ENCODE data around the gene POLR1A.
"Not testable (repeated sequence)": the region's sequence is repeated elsewhere in the genome, so short reads cannot be mapped to it uniquely, and the experiment has no call there.

POLR1A gene

DNA sequence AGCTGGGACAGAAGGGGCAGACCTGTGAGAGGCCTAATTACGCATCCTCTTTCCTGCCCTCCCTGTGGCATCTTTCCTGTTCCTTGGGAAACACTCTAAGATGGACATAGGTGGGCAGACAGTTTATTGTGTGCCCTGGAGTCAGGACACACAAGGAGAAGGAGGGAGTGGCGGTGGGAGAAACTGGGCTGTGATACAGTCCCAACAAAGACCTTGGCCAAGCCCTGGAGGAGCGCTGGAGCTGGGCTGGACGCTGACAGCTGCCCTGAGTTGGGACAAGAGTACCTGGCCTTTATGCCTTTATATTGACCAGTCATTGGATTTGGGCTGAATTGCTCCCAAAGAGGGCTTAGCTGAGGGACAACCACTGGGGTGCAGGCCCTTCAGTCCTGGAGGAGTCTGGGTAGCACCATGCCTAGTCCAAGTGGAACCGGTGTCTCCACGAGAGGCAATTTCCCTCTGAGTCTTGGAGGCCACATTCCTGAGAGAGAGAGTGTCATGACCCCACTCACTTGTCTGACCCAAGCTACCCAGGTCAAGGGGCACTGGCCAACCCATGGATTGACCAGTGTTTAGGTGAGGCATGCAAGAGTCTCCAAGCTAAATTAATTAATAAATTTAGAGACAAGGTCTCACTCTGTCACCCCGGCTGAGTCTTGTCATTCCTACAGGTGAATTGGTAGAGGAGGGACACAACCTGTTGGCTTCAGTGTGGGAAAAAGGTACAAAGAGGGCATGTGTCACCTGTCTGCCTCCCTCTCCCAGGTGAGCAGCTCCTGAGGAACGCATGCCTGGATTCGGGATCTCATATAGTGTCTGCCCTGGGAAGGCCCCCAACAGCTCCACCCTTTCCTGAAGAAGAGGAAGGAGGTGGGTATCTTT, 109.8 kb downstream of the POLR1A start:
- DNase-seq: no peak

DNA sequence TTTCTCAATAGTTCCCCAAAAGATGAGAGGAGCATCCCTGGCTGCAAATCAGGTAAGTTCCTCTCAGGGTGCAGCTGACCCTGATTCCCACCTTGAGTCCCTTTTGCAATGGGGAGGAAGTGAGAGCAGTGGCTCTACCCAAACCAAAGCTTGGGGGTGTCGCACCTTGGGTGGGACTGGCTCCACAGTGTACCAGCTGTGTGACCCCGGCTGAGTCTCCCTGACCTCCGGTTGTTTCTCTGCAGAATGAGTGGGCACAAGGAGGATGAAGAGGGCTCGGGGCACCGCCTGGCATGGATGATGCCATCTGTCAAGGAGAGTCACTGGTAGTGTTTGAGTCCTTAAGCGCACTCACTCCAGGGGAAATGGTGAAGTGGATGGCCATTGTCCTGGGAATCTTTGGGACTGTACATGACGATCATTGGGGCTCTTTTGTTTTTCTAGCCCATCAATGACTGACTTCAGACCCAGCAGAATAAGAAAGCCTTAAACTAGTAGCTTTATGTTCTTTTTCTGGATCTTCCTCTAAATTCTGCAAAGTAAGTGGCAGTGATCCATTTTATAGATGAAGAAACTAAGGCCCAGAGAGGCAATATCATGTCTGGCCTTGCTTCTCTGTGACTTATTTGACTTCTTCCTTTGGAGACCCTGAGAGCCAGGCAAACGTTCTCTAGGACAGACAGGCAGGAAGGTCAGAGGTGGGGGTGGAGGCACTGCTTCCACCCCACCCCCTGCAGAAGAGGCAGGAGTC, 110.6 kb downstream of the POLR1A start:
- DNase-seq: no peak

GRCh38 chr2:85994421-85994777, 111.3 kb downstream of the POLR1A start:
- DNase-seq: no peak

- DNase-seq: no peak
Observed at GRCh38 chr2:85992611-85993010, 113.1 kb downstream of the POLR1A start.

DNA sequence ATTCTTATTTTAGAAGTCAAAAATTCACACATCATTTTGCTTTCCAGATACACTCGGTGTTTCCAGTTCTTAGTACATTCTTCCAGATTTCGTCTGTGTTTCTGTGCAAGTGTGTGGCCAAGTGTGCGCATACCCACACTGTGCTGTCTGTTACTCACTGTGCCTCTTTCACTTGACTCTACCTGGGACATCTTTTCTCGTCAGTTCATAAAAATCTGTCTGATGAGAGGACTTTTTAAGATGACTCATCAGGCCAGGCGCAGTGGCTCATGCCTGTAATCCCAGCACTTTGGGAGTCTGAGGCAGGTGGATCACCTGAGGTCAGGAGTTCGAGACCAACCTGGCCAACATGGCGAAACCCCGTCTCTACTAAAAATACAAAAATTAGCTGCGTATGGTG, 113.6 kb downstream of the POLR1A start:
- not testable (repeated sequence) for DNase-seq

- no peak for DNase-seq
Observed at GRCh38 chr2:85990084-85990483, 115.6 kb downstream of the POLR1A start.

- no peak for DNase-seq
Observed at GRCh38 chr2:85989288-85989865, 116.3 kb downstream of the POLR1A start.

DNA sequence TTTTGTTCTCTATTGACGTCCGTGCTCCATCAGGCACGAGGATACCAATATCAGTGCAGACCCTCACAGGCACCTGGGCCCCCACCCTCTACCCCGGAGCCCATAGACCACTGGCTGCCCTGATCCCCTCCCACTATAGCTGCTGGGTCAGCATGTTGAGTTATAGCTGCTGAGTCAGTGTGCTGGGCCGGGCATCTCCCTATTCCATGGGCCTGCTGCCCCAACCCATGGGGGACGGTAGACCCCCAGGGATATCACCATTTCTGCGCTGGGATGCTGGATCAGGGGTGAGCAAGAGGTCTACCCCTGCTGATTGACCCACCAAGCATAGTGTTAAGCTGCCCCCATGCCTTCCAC, 116.8 kb downstream of the POLR1A start:
- no peak for DNase-seq

GRCh38 chr2:85988175-85988913, 117.3 kb downstream of the POLR1A start:
- DNase-seq: no peak

DNA sequence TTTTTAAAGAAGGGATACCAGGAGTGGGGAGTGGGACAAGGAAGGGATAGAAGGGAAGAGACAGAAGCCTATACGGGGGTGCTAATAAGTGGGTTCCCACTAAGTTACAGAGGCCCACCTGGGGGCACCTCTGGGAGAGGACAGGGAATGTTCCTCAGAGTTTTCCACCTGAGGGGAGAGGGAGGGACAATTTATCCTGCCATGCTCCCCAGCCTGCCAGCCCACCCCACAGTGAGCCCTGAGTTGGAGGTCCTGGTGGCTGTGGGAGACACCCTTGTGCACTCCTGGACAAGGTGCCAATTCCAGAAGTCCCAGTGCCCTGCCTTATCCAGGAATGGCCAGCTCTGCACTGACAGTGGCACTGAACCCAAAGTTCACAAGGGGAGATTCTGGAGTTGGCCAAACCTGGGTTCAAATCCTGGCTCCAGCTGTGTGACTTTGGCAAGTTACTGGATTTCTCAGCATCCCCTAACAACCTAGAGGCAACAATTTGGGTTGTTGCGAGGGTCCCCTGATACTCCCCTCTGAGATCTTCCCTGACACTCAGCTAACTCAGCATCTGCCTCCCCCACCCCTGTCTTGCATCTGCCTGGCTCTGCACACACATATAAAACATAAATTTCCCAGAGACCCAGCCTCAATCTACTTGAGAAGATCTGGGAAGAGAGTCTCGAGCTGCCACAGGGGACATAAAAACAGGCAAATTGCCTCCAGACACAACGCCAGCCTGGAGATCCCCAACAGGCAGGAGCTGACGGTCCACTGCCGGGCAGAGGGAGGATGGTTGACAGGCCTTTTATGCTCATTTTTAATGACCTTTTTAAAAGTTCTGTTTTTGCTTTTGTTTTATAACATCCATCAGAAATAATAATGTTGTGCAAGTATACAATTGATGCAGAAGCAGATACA, 118.2 kb downstream of the POLR1A start:
- no peak for DNase-seq

- no peak for DNase-seq
Observed at GRCh38 chr2:85986121-85986520, 119.6 kb downstream of the POLR1A start.

- no peak for DNase-seq
Observed at GRCh38 chr2:85984788-85985187, 120.9 kb downstream of the POLR1A start.

DNA sequence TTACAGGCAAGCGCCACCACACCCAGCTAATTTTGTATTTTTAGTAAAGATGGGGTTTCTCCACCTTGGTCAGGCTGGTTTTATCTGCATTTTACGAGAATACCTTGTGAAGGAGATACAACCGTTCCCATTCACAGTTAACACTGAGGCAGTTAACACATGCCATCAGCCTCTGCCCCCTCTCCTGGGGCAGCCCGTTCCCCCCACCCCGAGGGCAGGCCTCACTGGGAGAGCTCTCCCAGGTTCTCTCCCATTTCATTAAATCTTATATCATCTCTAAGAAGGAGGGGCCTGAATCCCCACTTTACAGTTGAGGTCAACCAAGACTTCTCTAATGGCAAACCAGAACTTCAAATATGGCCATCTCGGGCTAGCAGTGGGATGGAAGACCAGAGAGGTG, 121.9 kb downstream of the POLR1A start:
- DNase-seq: no peak

DNA sequence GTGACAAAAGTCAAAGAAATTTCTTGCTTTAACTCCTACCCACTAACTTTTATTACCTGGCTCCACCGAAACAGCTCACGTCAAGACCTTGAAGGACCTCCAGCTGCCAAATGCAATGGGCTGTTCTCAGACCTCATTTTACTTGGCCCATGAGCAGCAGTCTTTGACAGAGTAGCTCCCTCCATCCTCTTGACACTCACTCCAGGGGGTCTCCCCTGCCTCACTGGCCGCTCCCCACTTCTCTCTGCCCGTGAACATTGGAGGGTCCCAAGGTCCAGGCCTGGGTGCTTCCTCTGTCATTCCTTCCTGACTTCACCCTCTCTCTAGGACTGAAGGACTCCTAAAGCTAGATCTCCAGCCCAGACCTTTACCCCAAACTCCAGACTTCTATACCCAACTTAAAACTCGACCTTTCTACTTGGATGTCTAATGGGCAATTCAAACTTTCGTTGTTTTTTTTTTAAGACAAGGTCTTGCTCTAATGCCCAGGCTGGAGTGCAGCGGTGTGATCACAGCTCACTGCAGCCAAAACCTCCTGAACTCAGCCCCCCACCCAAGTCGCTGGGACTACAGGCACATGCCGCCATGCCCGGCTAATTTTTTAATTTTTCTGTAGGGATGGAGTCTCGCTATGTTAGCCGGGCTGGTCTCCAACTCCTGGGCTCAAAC, 124.0 kb downstream of the POLR1A start:
- DNase-seq: no peak

GRCh38 chr2:85978883-85979780, 126.6 kb downstream of the POLR1A start:
- DNase-seq: no peak

- DNase-seq: no peak
Observed at GRCh38 chr2:85976106-85976920, 129.4 kb downstream of the POLR1A start.

DNA sequence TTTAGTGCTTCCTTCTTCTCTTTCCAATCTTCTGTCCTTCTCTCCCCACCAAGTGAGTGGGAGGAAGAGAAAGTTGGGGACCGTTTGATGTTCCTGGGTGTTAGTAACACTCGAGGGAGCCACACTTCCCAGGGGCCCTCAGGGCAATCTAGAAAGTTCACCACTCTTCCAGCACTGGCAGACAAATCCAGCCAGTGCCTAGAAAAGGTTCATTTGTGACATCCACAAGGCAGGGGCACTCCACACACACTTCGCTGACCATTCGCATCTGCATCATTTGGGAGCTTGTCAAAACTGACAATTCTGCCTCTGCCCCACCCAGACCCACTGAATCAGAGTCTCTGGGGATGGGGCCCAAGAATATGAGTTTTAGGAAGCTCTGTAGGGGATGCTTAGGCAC, 130.1 kb downstream of the POLR1A start:
- DNase-seq: no peak

GRCh38 chr2:85974390-85974789, 131.3 kb downstream of the POLR1A start:
- no peak for DNase-seq

GRCh38 chr2:85972355-85972754, 133.3 kb downstream of the POLR1A start:
- DNase-seq: no peak

- no peak for DNase-seq
Observed at GRCh38 chr2:85971366-85971765, 134.3 kb downstream of the POLR1A start.

Data from activated CD4-positive, alpha-beta T cell treated with anti-CD3 and anti-CD28 coated beads for 48 hours (primary cell).